ENCODE measurements around the gene TAS2R60. TPM values are rescaled to one million over a fixed set of nuclear protein-coding genes. Genes with fewer than 3 reads are reported as not detected.

TAS2R60 gene, protein sequence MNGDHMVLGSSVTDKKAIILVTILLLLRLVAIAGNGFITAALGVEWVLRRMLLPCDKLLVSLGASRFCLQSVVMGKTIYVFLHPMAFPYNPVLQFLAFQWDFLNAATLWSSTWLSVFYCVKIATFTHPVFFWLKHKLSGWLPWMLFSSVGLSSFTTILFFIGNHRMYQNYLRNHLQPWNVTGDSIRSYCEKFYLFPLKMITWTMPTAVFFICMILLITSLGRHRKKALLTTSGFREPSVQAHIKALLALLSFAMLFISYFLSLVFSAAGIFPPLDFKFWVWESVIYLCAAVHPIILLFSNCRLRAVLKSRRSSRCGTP
- total RNA-seq (not detected), polyA plus RNA-seq (ENCODE audit: insufficient read depth, low read depth, low replicate concordance) (not detected)
- long read RNA-seq, donor 1, result 0 reads
- long read RNA-seq, donor 2, result 0 reads

DNA sequence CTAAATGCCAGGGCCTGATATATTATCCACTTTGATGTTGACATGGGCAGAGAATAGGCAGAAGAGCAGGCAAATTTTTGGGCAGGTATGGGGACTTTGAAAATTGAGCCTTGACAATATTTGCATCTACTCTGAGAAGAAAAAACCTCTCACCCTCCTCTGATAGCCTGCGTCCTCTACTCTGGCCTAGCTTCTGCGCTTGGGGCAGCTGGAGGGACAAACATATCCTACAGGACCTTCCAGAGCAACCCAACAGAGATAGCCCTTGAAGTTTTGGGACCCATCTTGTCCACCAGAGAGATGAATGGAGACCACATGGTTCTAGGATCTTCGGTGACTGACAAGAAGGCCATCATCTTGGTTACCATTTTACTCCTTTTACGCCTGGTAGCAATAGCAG, at the start of gene TAS2R60:
Gene TAS2R60, plus strand, starts transcription at position 301 of the 400 bp plus-strand sequence. Its CDS starts 0 bp downstream, at position 301.
- DNase-seq, result no peak
- Histone ChIP-seq H3K9me3 (no peaks in the 10 kb centered on the region), H3K36me3 (ENCODE audit: low read depth, missing control alignments) (no peaks in the 10 kb centered on the region), H3K4me3 (no peak within 1 kb of the TSS), H3K27me3 (no peaks in the 10 kb centered on the region), H3K27ac (no peak within 1 kb of the TSS), H3K4me1 (no peaks in the 10 kb centered on the region)
- 83 to 86% methylated on average over 4 of the region's 4 CpGs for WGBS, 2 donors
- TF ChIP-seq, protein P1, sequence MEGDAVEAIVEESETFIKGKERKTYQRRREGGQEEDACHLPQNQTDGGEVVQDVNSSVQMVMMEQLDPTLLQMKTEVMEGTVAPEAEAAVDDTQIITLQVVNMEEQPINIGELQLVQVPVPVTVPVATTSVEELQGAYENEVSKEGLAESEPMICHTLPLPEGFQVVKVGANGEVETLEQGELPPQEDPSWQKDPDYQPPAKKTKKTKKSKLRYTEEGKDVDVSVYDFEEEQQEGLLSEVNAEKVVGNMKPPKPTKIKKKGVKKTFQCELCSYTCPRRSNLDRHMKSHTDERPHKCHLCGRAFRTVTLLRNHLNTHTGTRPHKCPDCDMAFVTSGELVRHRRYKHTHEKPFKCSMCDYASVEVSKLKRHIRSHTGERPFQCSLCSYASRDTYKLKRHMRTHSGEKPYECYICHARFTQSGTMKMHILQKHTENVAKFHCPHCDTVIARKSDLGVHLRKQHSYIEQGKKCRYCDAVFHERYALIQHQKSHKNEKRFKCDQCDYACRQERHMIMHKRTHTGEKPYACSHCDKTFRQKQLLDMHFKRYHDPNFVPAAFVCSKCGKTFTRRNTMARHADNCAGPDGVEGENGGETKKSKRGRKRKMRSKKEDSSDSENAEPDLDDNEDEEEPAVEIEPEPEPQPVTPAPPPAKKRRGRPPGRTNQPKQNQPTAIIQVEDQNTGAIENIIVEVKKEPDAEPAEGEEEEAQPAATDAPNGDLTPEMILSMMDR (IDR thresholded peaks at IDR 0.05), result no peak
- TF ChIP-seq POLR2A (IDR thresholded peaks at IDR 0.05), result no peak
- intact Hi-C loops (cut with DNase I; ENCODE audit: low total_unique reads), result no loop called here

DNA sequence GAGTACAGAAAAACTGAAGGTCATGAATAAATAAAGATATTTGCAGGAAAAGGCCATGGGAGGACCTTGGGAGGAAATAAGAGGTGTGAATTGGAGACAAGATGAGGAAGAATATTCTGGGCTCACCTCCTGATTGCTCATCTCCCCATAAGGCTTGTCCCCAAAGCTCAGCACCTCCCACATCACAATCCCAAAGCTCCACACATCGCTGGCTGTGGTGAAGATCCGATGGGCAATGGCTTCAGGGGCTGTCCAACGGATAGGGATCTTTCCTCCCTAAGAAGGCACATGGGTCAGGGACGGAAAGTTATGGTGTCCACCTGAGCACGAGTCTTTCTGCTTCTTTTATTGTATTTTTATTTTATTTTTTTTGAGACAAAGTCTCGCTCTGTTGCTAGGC, 49.2 kb upstream of the TAS2R60 start:
- H3K27me3 ChIP-seq, result no peaks in the 10 kb centered on the region
- no peaks in the 10 kb centered on the region for H3K9me3 ChIP-seq
- no peak overlapping the region for H3K27ac ChIP-seq
- WGBS, 2 donors, result 88 to 96% methylated on average over 6 of the region's 6 CpGs
- intact Hi-C loops (cut with DNase I; ENCODE audit: low total_unique reads), result no loop called here
- no peak overlapping the region for H3K4me3 ChIP-seq
- DNase-seq, result no peak
- H3K36me3 ChIP-seq (ENCODE audit: low read depth, missing control alignments), result no peaks in the 10 kb centered on the region
- no peak for TF ChIP-seq POLR2A (IDR thresholded peaks at IDR 0.05)
- TF ChIP-seq, protein P1 (IDR thresholded peaks at IDR 0.05), result no peak
- peaks cover 44% of the 10 kb centered on the region for H3K4me1 ChIP-seq

DNA sequence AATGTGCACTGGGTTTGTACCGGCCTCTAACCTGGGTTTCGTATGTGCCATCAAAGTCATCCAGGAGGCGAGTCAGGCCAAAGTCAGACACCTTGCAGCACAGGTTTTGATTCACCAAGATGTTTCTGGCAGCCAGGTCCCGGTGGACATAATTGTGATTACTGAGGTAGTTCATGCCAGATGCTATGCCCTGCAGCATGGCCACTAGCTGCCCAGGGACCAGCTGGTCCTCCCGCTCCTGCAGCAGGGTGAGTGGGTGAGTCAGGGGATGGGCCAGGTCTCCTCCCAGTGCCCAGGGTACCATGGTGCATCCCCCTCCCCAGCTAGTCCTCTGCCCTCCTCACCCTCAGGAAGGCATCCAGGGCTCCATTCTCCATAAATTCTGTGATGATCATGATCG, 48.5 kb upstream of the TAS2R60 start:
- no peak overlapping the region for H3K4me3 ChIP-seq
- 91 to 96% methylated on average over 5 to 6 of the region's 6 CpGs for WGBS, 2 donors
- H3K9me3 ChIP-seq, result no peaks in the 10 kb centered on the region
- H3K27ac ChIP-seq, result no peak overlapping the region
- intact Hi-C loops (cut with DNase I; ENCODE audit: low total_unique reads), result no loop called here
- TF ChIP-seq, protein P1 (IDR thresholded peaks at IDR 0.05), result no peak
- no peak for TF ChIP-seq POLR2A (IDR thresholded peaks at IDR 0.05)
- H3K36me3 ChIP-seq (ENCODE audit: low read depth, missing control alignments), result no peaks in the 10 kb centered on the region
- DNase-seq, result no peak
- H3K4me1 ChIP-seq, result peaks cover 44% of the 10 kb centered on the region
- no peaks in the 10 kb centered on the region for H3K27me3 ChIP-seq

DNA sequence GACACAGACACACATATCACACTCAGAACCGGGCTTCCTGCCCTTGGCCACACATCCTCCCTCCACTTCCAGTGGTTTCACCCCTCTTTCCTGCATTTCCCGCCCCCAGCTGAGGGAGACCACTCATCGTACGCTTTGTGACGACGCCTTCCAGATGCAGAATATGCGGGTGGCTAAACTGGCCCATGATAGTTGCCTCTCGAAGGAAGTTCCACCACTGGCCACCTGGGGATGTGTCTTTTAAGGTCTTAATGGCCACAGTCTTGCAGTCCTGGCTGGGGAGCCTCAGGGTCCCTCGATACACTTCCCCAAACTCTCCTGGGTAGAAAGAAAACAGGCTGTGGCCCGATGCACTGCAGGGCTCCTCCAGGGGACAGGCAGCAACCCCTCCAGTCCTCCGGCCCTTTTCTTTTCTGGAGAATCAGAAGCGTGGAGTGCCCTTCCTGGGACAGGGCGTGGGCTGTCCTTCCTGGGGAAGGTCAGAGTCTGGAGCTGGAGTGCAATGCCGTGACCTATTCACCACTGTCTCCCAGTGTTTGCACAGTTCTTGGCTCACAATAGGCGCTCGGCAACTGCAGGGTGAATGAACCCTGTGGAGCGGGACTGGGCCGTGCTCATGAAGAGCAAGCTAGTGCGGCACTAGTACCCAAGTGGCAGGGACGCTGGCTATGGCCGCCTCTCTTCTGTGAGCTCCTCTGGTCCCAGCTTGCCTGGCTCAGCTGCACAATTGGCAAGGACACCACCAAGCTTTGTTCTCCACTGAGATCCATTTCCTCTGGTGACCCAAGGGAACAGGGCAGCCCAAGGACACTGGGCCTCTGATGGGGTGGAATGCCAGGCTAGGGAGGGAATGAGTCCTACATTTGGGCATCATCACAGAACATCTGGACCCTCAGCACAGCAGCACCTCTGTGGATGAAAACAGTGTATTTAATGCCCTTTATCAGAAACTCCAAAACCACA, 47.8 kb upstream of the TAS2R60 start:
- DNase-seq, result no peak
- no peak for TF ChIP-seq POLR2A (IDR thresholded peaks at IDR 0.05)
- TF ChIP-seq, protein P1 (IDR thresholded peaks at IDR 0.05), result peak in 1 of 3 experiments; percentile 15
- Histone ChIP-seq H3K9me3 (no peaks in the 10 kb centered on the region), H3K36me3 (ENCODE audit: low read depth, missing control alignments) (no peaks in the 10 kb centered on the region), H3K4me1 (peaks cover 44% of the 10 kb centered on the region), H3K4me3 (no peak overlapping the region), H3K27me3 (no peaks in the 10 kb centered on the region), H3K27ac (no peak overlapping the region)
- intact Hi-C loops (cut with DNase I; ENCODE audit: low total_unique reads), result no loop called here
- 55 to 73% methylated on average over 21 of the region's 21 CpGs for WGBS, 2 donors

All from testis (tissue), 5 donors.